ENCODE data around the gene LAD1. TPM values are rescaled to one million over a fixed set of nuclear protein-coding genes. Genes with fewer than 3 reads are reported as not detected.

The LAD1 gene
- total RNA-seq, 1 donor from 2014 or later, result not detected

DNA sequence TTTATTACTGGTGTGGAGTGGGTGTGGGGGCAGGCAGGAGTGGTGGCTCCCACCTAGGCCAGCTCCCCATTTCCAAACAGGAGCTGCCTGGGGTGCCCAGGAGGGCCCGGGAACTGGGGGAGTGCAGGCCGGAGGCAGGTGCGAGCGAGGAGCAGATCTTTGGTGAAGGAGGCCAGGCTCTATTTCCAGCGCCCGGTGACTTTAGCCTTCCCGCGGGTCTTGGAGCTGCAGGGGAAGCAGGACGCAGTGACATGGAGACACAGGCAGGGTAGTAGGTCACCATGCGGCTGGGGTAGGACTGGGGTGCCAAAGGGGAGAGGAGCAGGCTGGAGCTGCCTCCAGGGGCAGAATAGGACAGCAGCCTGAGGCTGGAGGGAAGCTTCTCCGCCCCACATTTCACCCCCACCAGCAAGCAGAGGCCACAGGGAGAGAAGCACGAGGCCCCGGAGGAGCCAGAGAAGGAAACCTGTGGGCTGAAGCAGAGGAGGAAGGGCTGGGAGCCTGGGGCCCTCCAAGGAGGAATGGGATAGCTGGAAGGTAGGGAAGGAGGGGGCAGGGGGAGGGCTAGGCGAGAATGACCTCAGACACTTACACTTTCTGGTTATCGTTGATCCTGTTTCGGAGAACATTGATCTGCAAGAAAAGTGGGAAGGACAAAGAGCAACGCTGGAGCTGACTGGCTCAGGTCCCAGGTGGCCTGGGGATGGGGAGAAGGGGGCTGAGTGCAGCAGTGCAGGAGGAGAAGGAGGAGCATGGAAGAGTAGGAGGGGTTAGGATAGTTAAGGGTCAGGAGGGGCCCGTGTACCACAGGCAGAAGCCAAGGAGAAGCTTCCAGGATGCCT, 39.9 kb downstream of the LAD1 start:
- no peaks in the 10 kb centered on the region for H3K4me1 Mint-ChIP-seq
- intact Hi-C loops (cut with micrococcal nuclease), result no loop called here
- no peaks in the 10 kb centered on the region for H3K9me3 Mint-ChIP-seq
- no peaks in the 10 kb centered on the region for H3K36me3 Mint-ChIP-seq (ENCODE audit: low read depth)
- ATAC-seq (ENCODE audit: low read depth), result no peak
- TF ChIP-seq CTCF (IDR thresholded peaks at IDR 0.05), result no peak
- H3K27me3 Mint-ChIP-seq, result peaks cover 15% of the 10 kb centered on the region
- H3K4me3 Mint-ChIP-seq, result no peak overlapping the region
- ChIA-PET CTCF (interaction anchor here (1.2 to 1.3 kb wide), 2 partner anchors 17 to 22 kb away, joined by 3 read pairs; no protein-coding TSS in a partner anchor), POLR2A (no interaction called here)
- no peak for DNase-seq
- H3K27ac Mint-ChIP-seq, result no peak overlapping the region

DNA sequence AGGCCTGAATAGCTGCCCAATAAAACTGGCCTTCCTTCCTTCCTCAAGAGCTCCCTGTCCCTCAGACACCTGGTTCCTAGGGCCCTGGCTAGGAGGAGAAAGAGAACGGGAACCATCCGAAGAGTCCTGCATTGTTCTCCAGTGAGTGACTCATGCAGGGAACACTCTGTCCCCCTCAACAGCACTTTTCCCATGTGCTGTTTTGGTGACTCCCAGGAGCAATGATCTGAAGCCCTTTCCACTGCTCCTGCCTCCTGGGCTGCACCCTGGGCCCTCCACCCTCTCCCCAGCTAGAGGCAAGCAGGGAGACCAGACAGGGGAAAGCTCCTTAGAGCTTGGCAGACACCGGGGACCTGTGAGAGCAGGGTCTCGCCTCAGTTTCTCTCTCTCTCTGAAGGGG, 40.5 kb downstream of the LAD1 start:
- Mint-ChIP-seq H3K27ac (no peak overlapping the region), H3K9me3 (no peaks in the 10 kb centered on the region), H3K4me3 (no peak overlapping the region), H3K27me3 (peaks cover 16% of the 10 kb centered on the region), H3K4me1 (no peaks in the 10 kb centered on the region), H3K36me3 (ENCODE audit: low read depth) (no peaks in the 10 kb centered on the region)
- no peak for TF ChIP-seq CTCF (IDR thresholded peaks at IDR 0.05)
- ATAC-seq (ENCODE audit: low read depth) (no peak), DNase-seq (no peak)
- POLR2A ChIA-PET, result no interaction called here
- intact Hi-C loops (cut with micrococcal nuclease), result no loop called here
- CTCF ChIA-PET, result interaction anchor here (1.2 kb wide), 1 partner anchor 22 kb away, joined by 3 read pairs; no protein-coding TSS in a partner anchor

- no peak for TF ChIP-seq CTCF (IDR thresholded peaks at IDR 0.05)
- Mint-ChIP-seq H3K27ac (no peak overlapping the region), H3K27me3 (peaks cover 19% of the 10 kb centered on the region), H3K4me1 (no peaks in the 10 kb centered on the region), H3K4me3 (no peak overlapping the region), H3K9me3 (no peaks in the 10 kb centered on the region), H3K36me3 (ENCODE audit: low read depth) (no peaks in the 10 kb centered on the region)
- POLR2A ChIA-PET, result no interaction called here
- intact Hi-C loops (cut with micrococcal nuclease), result no loop called here
- ATAC-seq (ENCODE audit: low read depth) (no peak), DNase-seq (no peak)
- CTCF ChIA-PET, result no interaction called here
Measured at GRCh38 chr1:201357636-201358348, 41.3 kb downstream of the LAD1 start.

DNA sequence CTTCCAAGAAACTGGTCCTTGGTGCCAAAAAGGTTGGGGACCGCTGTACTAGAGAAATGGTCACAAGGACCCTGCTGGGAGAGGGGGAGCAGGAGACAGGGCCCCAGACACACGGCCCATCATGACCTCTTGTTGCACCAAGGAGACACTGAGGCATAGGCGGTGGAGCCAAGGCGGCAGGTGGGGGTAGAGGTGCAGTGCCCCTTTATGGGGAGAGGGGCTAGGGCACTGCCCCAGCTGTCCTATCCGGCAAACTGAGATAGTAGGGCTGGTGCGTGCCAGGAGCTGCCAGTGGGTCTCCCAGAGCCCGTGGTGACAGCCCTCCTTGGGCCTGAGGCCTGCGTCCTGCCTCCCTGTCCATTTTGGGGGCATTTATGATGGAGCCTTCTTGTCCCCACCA, 41.9 kb downstream of the LAD1 start:
- Mint-ChIP-seq H3K9me3 (no peaks in the 10 kb centered on the region), H3K27me3 (peaks cover 14% of the 10 kb centered on the region), H3K36me3 (ENCODE audit: low read depth) (no peaks in the 10 kb centered on the region), H3K27ac (no peak overlapping the region), H3K4me3 (no peak overlapping the region), H3K4me1 (no peaks in the 10 kb centered on the region)
- intact Hi-C loops (cut with micrococcal nuclease), result no loop called here
- DNase-seq (no peak), ATAC-seq (ENCODE audit: low read depth) (no peak)
- POLR2A ChIA-PET, result no interaction called here
- TF ChIP-seq CTCF (IDR thresholded peaks at IDR 0.05), result no peak
- CTCF ChIA-PET, result no interaction called here

GRCh38 chr1:201356701-201357100, 42.4 kb downstream of the LAD1 start:
- ChIA-PET POLR2A (no interaction called here), CTCF (no interaction called here)
- Mint-ChIP-seq H3K36me3 (ENCODE audit: low read depth) (no peaks in the 10 kb centered on the region), H3K27me3 (peaks cover 9% of the 10 kb centered on the region), H3K27ac (no peak overlapping the region), H3K4me1 (no peaks in the 10 kb centered on the region), H3K9me3 (no peaks in the 10 kb centered on the region), H3K4me3 (no peak overlapping the region)
- no peak for ATAC-seq (ENCODE audit: low read depth)
- no peak for DNase-seq
- intact Hi-C loops (cut with micrococcal nuclease), result no loop called here
- TF ChIP-seq CTCF (IDR thresholded peaks at IDR 0.05), result no peak
